HS-5 (cell line): Measurements from ENCODE around the gene VIM.
A peak's percentile ranks its signal among the peaks of the same experiment; 100 is the strongest.

Source experiments
- DNase-seq: peaks from one replicate; pipeline ENCODE4 v3.0.0-alpha.2; 2012; ENCODE audit warnings: low read depth

Gene VIM

GRCh38 chr10:17228091-17229015 is at the start of gene VIM:
Gene VIM (plus strand): TSS chr10:17228241. CDS start chr10:17229423, 1,182 bp downstream.
- DNase-seq = peak; percentile 74

- no peak for DNase-seq
Observed at GRCh38 chr10:17179002-17179401, 49.0 kb upstream of the VIM start.

- no peak for DNase-seq
Observed at GRCh38 chr10:17181110-17181509, 46.9 kb upstream of the VIM start.

GRCh38 chr10:17181751-17182150 is 46.3 kb upstream of the VIM start:
- no peak for DNase-seq

- no peak for DNase-seq
Observed at GRCh38 chr10:17183110-17183509, 44.9 kb upstream of the VIM start.

GRCh38 chr10:17185873-17186272 is 42.2 kb upstream of the VIM start:
- no peak for DNase-seq

GRCh38 chr10:17188644-17189172 is 39.3 kb upstream of the VIM start:
- DNase-seq = no peak

- DNase-seq = no peak
Observed at GRCh38 chr10:17190602-17191001, 37.4 kb upstream of the VIM start.

GRCh38 chr10:17195083-17195482 is 33.0 kb upstream of the VIM start:
- DNase-seq = no peak

- no peak for DNase-seq
Observed at GRCh38 chr10:17196045-17196444, 32.0 kb upstream of the VIM start.

GRCh38 chr10:17196573-17196972 is 31.5 kb upstream of the VIM start:
- DNase-seq = no peak

GRCh38 chr10:17199351-17199804 is 28.7 kb upstream of the VIM start:
- no peak for DNase-seq

GRCh38 chr10:17200001-17200911 is 27.8 kb upstream of the VIM start:
- DNase-seq = no peak

- DNase-seq = no peak
Observed at GRCh38 chr10:17200912-17201793, 26.9 kb upstream of the VIM start, which contains the start of gene TRDMT1. Gene TRDMT1 (minus strand): TSS chr10:17201672. CDS start chr10:17201634, 38 bp downstream.

- no peak for DNase-seq
Observed at GRCh38 chr10:17201794-17202116, 26.3 kb upstream of the VIM start.

- DNase-seq = no peak
Observed at GRCh38 chr10:17202506-17202905, 25.5 kb upstream of the VIM start.

- no peak for DNase-seq
Observed at GRCh38 chr10:17202999-17203398, 25.0 kb upstream of the VIM start.

- DNase-seq = no peak
Observed at GRCh38 chr10:17203416-17203815, 24.6 kb upstream of the VIM start.

GRCh38 chr10:17206210-17206709 is 21.8 kb upstream of the VIM start:
- no peak for DNase-seq

- DNase-seq = no peak
Observed at GRCh38 chr10:17208476-17208875, 19.6 kb upstream of the VIM start.

- DNase-seq = no peak
Observed at GRCh38 chr10:17209302-17209701, 18.7 kb upstream of the VIM start.
